Stomach (tissue), 9 donors: Measurements from ENCODE around the gene RNASE4. TPM values are rescaled to one million over a fixed set of nuclear protein-coding genes. Genes with fewer than 3 reads are reported as not detected.
A peak's percentile ranks its signal among the peaks of the same experiment; 100 is the strongest.

Source experiments
- DNase-seq, 2 donors: peaks; one replicate each; pipeline versions ENCODE4 v3.0.0 to v3.0.0-alpha.2; 2013 to 2019
- H3K27ac ChIP-seq, 5 donors: fragments of 200-600 bp in 4 of 5; sonication (generic) in 4 of 5; one replicate each; pipeline ENCODE4 v1.5.1; 2013 to 2019; ENCODE audit warnings: mild to moderate bottlenecking in 1 of 5, moderate library complexity in 1 of 5
- H3K27me3 ChIP-seq, 3 donors: fragments of 200-600 bp; sonication (generic); one replicate each; pipeline ENCODE4 v1.5.1; 2017 to 2019; ENCODE audit warnings: mixed run types in 1 of 3
- H3K36me3 ChIP-seq, 4 donors: fragments of 200-600 bp; sonication (generic); 1 replicate in 3 of 4; 2 replicates in 1 of 4; pipeline ENCODE4 v1.5.1; 2016 to 2019
- H3K4me1 ChIP-seq, 4 donors: fragments of 200-600 bp; sonication (generic); one replicate each; pipeline ENCODE4 v1.5.1; 2016 to 2019
- H3K4me3 ChIP-seq, 4 donors: fragments of 200-600 bp; sonication (generic) in 3 of 4; one replicate each; pipeline ENCODE4 v1.5.1; 2016 to 2019; ENCODE audit warnings: mild to moderate bottlenecking in 1 of 4
- H3K9me3 ChIP-seq, 4 donors: fragments of 200-600 bp; sonication (generic); one replicate each; pipeline ENCODE4 v1.5.1; 2016 to 2019
- CTCF ChIP-seq, 7 experiments: fragments of 450-650 bp in 4 of 7; fragments of 200-600 bp in 3 of 7; sonication (generic) in 3 of 7; IDR thresholded peaks; one replicate each; pipeline ENCODE4 v1.5.1; 2016 to 2019; ENCODE audit warnings: antibody characterized with exemption in 7 of 7, control low read depth in 2 of 7, mild to moderate bottlenecking in 1 of 7
- EP300 ChIP-seq: sonication (generic); formaldehyde crosslinking; IDR thresholded peaks from one replicate; pipeline ENCODE4 v1.6.1; 2017; ENCODE audit warnings: antibody characterized with exemption
- POLR2A ChIP-seq, 4 donors: fragments of 450-650 bp; IDR thresholded peaks; one replicate each; pipeline ENCODE4 v1.6.1; 2016; ENCODE audit warnings: antibody characterized with exemption in 4 of 4, control low read depth in 2 of 4, mild to moderate bottlenecking in 1 of 4, moderate library complexity in 1 of 4
- POLR2AphosphoS5 ChIP-seq, 3 donors: sonication (generic); formaldehyde crosslinking; IDR thresholded peaks; one replicate each; pipeline ENCODE4 v1.6.1; 2016; ENCODE audit warnings: antibody characterized with exemption in 3 of 3
- whole genome bisulfite sequencing, 5 donors: extraction: QIAGEN DNeasy Blood & Tissue Kit in 3 of 5; methylation state at CpG; one replicate each; pipeline versions ENCODE4 v1.1.5 to v1.1.7; 2013 to 2018; 5-methylcytosine and 5-hydroxymethylcytosine counted together
- intact Hi-C: fragments of 100-400 bp; cut with DNase I; formaldehyde crosslinking; loops from one replicate; pipeline ENCODE4 v1.15.1; 2023; ENCODE audit warnings: low total_unique reads
- polyA plus RNA-seq, 3 donors: library from polyadenylated mRNA; stranded (reverse); fragments of 200-250 nt; gene quantifications; one replicate each; pipeline ENCODE4 v1.2.3, GENCODE V29; 2013
- total RNA-seq, 5 donors: library from RNA; depleted of rRNA; stranded (reverse); fragments of >200 nt; gene quantifications; one replicate each; pipeline versions ENCODE4 v1.1.0 to v1.2.3, GENCODE V29; 2014 to 2016
- donor health status: healthy with polysubstance abuse.
- donor health status: Bipolar disorder and iron deficiency.
- donor health status: healthy.

RNASE4 gene
- total and polyA plus RNA-seq, 8 donors, result 13.4 to 158 (median 58.0) TPM; not detected in 1

- no peaks in the 10 kb centered on the region for H3K4me1 ChIP-seq
- no peak for DNase-seq
- 88 to 98% (median 95%) methylated on average over 2 of the region's 2 CpGs for WGBS, 5 donors
Measured at GRCh38 chr14:20644520-20644919, 39.8 kb upstream of the RNASE4 start.

GRCh38 chr14:20645481-20645880, 38.9 kb upstream of the RNASE4 start:
- Histone ChIP-seq H3K27me3 (peaks cover 0 to 37% (median 3%) of the 10 kb centered on the region in 3 donors), H3K9me3 (no peaks in the 10 kb centered on the region), H3K27ac (no peak overlapping the region), H3K4me1 (no peaks in the 10 kb centered on the region), H3K4me3 (no peak overlapping the region), H3K36me3 (no peaks in the 10 kb centered on the region)
- 83 to 100% (median 96%) methylated on average over 1 of the region's 1 CpG for WGBS, 5 donors
- DNase-seq, result no peak
- no peak for TF ChIP-seq POLR2AphosphoS5 (IDR thresholded peaks at IDR 0.05)
- TF ChIP-seq EP300, result no peak
- no peak for TF ChIP-seq POLR2A (IDR thresholded peaks at IDR 0.05)
- TF ChIP-seq CTCF (IDR thresholded peaks at IDR 0.05), result no peak
- intact Hi-C loops, result no loop called here

More at GRCh38 chr14:20644520-20644919, 39.8 kb upstream of the RNASE4 start:
- intact Hi-C loops, result no loop called here
- H3K36me3 ChIP-seq, result no peaks in the 10 kb centered on the region
- no peak for TF ChIP-seq POLR2A (IDR thresholded peaks at IDR 0.05)
- TF ChIP-seq POLR2AphosphoS5 (IDR thresholded peaks at IDR 0.05), result no peak
- TF ChIP-seq EP300, result no peak
- no peak for TF ChIP-seq CTCF (IDR thresholded peaks at IDR 0.05)
- peaks cover 0 to 28% (median 0%) of the 10 kb centered on the region in 3 donors for H3K27me3 ChIP-seq
- H3K9me3 ChIP-seq, result no peaks in the 10 kb centered on the region
- no peak overlapping the region for H3K4me3 ChIP-seq
- no peak overlapping the region for H3K27ac ChIP-seq

GRCh38 chr14:20652996-20653975, 31.1 kb upstream of the RNASE4 start:
- DNase-seq, result peak in 1 of 2 donors; percentile 62
- WGBS, 5 donors, result 2 to 7% (median 5%) methylated on average over 36 to 39 of the region's 39 CpGs
- no peaks in the 10 kb centered on the region for H3K36me3 ChIP-seq
- peaks cover 5 to 89% (median 63%) of the 10 kb centered on the region in 3 donors for H3K27me3 ChIP-seq
- peak overlapping the region in 1 of 4 donors; percentile 10 for H3K4me3 ChIP-seq
- no peaks in the 10 kb centered on the region for H3K9me3 ChIP-seq
- H3K27ac ChIP-seq, result no peak overlapping the region
- peaks cover 0 to 13% (median 6%) of the 10 kb centered on the region in 4 donors for H3K4me1 ChIP-seq
- intact Hi-C loops, result no loop called here
- TF ChIP-seq POLR2A (IDR thresholded peaks at IDR 0.05) (no peak), EP300 (no peak), CTCF (IDR thresholded peaks at IDR 0.05) (no peak), POLR2AphosphoS5 (IDR thresholded peaks at IDR 0.05) (no peak)

- Histone ChIP-seq H3K4me1 (peaks cover 0 to 13% (median 6%) of the 10 kb centered on the region in 4 donors), H3K27ac (no peak overlapping the region), H3K36me3 (no peaks in the 10 kb centered on the region), H3K27me3 (peaks cover 9 to 98% (median 60%) of the 10 kb centered on the region in 3 donors), H3K4me3 (no peak overlapping the region), H3K9me3 (no peaks in the 10 kb centered on the region)
- intact Hi-C loops, result no loop called here
- TF ChIP-seq POLR2A (IDR thresholded peaks at IDR 0.05) (no peak), POLR2AphosphoS5 (IDR thresholded peaks at IDR 0.05) (no peak), CTCF (IDR thresholded peaks at IDR 0.05) (no peak), EP300 (no peak)
- no peak for DNase-seq
- WGBS, 5 donors, result 83 to 89% (median 86%) methylated on average over 4 of the region's 4 CpGs
Measured at GRCh38 chr14:20655851-20656250, 28.5 kb upstream of the RNASE4 start.
